Activated naive CD4-positive, alpha-beta T cell treated with anti-CD3 and anti-CD28 coated beads for 36 hours (primary cell): Measurements from ENCODE around the gene KIF5B. TPM values are rescaled to one million over a fixed set of nuclear protein-coding genes. Genes with fewer than 3 reads are reported as not detected.
"Not testable (repeated sequence)": the region's sequence is repeated elsewhere in the genome, so short reads cannot be mapped to it uniquely, and the experiment has no call there.

Experiments
- CTCF ChIA-PET: fragments of 350-600 bp; sonication (Branson Sonifier 250); formaldehyde crosslinking; loops from one replicate; lab custom pipeline; 2021; ENCODE audit warnings: antibody characterized with exemption; lab: Charles Lee
- DNase-seq: peaks from one replicate; pipeline ENCODE4 v3.0.0-alpha.2; 2020
- H3K27ac Mint-ChIP-seq: one replicate; pipeline ENCODE4 v1.8.0; 2021; ENCODE audit warnings: mild to moderate bottlenecking, mixed read lengths
- H3K27me3 Mint-ChIP-seq: one replicate; pipeline ENCODE4 v1.8.0; 2021; ENCODE audit warnings: low read depth, mixed read lengths
- H3K36me3 Mint-ChIP-seq: one replicate; pipeline ENCODE4 v1.8.0; 2021; ENCODE audit warnings: low read depth, mixed read lengths
- H3K4me1 Mint-ChIP-seq: one replicate; pipeline ENCODE4 v1.8.0; 2021; ENCODE audit warnings: low read depth, mixed read lengths
- H3K4me3 Mint-ChIP-seq: one replicate; pipeline ENCODE4 v1.8.0; 2021; ENCODE audit warnings: mild to moderate bottlenecking, moderate library complexity, mixed read lengths
- H3K9me3 Mint-ChIP-seq: one replicate; pipeline ENCODE4 v1.8.0; 2021; ENCODE audit warnings: mixed read lengths
- intact Hi-C: fragments of 100-400 bp; cut with micrococcal nuclease; formaldehyde crosslinking; loops from one replicate; pipeline ENCODE4 v1.15.1; 2023
- total RNA-seq, 2 experiments: library from RNA; stranded (reverse); gene quantifications; one replicate each; pipeline ENCODE4 v1.2.3, GENCODE V29; 2021

KIF5B gene
- total RNA-seq, result 10 to 100 TPM; 64.9 to 67.8 TPM

DNA sequence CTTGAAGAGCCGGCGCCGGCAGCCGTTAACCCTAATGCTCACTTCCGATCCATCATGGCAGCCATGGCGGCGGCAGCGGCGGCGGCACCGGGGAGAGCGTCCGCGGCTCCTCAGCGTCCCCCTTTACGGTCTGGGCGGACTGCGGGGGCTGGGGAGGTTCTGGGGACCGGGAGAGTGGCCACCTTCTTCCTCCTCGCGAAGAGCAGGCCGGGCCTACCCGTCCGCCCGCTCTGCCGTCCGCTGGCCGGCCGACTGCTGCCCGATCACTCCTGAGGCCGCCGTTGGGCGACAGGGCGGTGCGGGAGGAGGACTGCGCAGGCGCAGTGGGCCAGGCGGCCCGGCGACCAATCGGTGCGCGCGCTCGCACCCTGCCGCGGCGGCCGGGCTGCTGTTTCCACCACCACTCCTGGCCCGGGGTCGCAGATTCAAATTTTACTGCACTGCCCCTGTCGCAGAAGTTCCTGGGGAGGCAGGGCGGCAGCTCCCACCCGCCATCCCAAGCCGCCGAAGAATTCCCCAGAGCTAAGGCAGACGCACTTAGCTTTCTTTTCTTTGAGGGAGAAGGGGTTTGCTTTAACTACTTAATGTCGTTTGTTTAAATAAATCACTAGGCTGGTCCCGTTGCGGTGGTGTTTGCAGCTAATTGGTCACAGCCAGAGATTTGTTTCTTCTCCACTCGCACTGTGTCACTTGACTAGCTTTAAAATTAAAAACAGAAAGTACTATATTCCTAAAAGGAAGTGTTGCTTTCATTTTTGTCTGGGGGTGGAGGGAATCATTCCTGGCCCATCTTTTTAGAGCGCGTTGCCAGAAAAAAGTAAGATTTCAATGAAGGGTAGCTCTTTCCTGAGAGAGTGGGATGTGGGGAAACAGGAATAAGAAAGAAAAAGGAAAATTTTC, at the start of gene KIF5B:
Gene KIF5B, minus strand, starts transcription at position 290 of the 900 bp plus-strand sequence. CDS start 452 bp downstream, outside the sequence.
- no peaks in the 10 kb centered on the region for H3K9me3 Mint-ChIP-seq
- intact Hi-C loops, result loop anchor here (1.0 to 5.0 kb wide), 6 partner anchors 128 to 1081 kb away; partner anchors contain the start of genes ARHGAP12, CCDC7 and ITGB1
- DNase-seq, result peak; percentile 84
- H3K36me3 Mint-ChIP-seq, result peaks cover 12% of the 10 kb centered on the region
- H3K27ac Mint-ChIP-seq, result peak within 1 kb of the TSS; percentile 92
- peaks cover 35% of the 10 kb centered on the region for H3K4me1 Mint-ChIP-seq
- H3K4me3 Mint-ChIP-seq, result peak within 1 kb of the TSS; percentile 96
- CTCF ChIA-PET, result interaction anchor here (0.6 kb wide), 1 partner anchor 64 kb away, joined by 3 read pairs; no protein-coding TSS in a partner anchor
- H3K27me3 Mint-ChIP-seq, result no peaks in the 10 kb centered on the region

DNA sequence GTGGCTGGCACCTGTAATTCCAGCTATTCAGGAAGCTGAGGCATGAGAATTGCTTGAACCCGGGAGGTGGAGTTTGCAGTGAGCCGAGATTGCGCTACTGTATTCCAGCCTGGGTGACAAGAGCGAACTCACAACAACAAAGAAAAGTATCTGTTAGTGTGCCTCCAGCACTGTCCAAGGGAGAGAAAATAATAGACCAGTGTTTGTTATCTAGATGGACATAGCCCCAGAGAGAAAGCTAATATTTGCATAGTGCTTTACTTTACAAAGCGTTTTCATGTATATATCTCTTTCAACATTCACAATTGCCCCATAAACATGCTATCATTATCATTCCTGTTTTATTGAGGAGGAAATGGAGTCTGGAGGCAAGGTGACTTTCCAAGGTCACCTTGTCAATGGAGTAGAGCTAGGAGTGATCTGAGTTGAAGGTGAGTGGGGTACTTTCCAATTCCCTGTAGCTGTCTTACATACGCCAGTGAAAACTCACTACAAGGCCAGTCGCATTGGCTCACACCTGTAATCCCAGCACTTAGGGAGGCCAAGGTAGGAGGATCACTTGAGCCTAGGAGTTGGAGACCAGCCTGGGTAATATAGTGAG, 49.7 kb upstream of the KIF5B start:
- H3K9me3 Mint-ChIP-seq, result no peaks in the 10 kb centered on the region
- CTCF ChIA-PET, result no interaction called here
- no peak overlapping the region for H3K4me3 Mint-ChIP-seq
- peaks cover 3% of the 10 kb centered on the region for H3K27me3 Mint-ChIP-seq
- DNase-seq, result no peak
- intact Hi-C loops, result no loop called here
- no peak overlapping the region for H3K27ac Mint-ChIP-seq
- no peaks in the 10 kb centered on the region for H3K4me1 Mint-ChIP-seq
- no peaks in the 10 kb centered on the region for H3K36me3 Mint-ChIP-seq

DNA sequence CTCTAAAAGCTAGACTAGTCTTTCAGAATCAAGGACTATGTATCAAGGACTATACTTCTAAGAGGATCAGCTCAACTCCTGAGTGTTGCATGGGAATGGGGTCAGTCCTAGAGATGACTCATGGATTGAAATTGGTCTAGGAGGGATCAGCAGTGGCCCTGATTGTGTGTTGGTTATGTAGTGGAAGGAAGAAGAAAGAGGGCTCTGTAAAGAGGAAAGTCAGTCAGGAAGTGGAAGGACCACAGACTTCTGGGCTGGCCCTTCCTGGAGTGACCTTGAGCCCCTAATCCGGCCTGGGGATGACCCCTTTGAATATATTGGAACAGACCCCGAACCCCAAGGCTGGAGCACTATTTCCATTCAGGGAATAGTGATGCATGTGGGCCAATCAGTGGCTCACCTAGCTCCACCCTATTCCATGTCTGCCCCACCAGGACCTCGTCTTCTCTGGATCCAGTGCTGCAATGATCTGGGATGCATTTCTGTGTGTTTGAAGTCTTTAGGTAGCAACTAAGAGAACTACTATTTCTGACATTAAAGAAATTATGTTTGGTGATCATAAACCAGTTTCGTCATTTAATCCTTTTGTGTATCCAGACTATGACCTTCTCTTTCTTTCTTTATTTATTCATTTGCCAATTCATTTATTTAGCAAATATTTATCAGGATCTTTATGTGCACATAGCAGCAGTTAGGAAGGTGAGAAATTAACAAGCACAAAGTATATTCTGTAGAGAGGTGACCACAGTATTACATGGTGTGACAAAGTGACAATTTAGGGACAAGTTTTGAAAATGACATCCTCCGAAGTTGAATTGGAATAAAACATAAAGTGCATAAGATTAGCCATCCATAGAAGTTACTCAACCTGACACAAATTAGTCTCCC, 48.6 kb upstream of the KIF5B start:
- no peak for DNase-seq
- H3K9me3 Mint-ChIP-seq, result no peaks in the 10 kb centered on the region
- intact Hi-C loops, result no loop called here
- no peak overlapping the region for H3K4me3 Mint-ChIP-seq
- no peak overlapping the region for H3K27ac Mint-ChIP-seq
- H3K4me1 Mint-ChIP-seq, result no peaks in the 10 kb centered on the region
- H3K27me3 Mint-ChIP-seq, result peaks cover 3% of the 10 kb centered on the region
- CTCF ChIA-PET, result interaction anchor here (1.3 kb wide), 1 partner anchor 14 kb away, joined by 3 read pairs; no protein-coding TSS in a partner anchor
- H3K36me3 Mint-ChIP-seq, result no peaks in the 10 kb centered on the region

DNA sequence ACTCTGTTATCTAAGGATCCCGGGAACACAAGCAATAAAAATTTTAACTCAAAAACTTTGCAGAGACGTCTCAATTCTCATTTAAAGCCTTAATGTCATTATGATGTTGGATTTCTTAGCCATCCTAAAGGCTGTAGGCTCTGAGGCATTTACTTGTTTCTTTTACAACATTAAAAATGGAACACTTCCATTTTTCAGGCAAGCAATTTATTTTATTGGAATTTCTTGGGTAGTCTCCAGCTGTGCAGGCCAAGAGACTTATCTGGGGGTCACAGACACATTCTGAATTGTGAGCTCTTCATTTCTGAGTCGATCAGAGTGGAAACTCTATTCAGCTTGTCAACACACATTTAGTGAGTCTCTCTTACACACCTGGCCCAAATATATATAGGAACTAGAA, 48.0 kb upstream of the KIF5B start:
- DNase-seq, result no peak
- Mint-ChIP-seq H3K9me3 (no peaks in the 10 kb centered on the region), H3K4me3 (no peak overlapping the region), H3K27ac (no peak overlapping the region), H3K36me3 (no peaks in the 10 kb centered on the region), H3K4me1 (no peaks in the 10 kb centered on the region), H3K27me3 (peaks cover 3% of the 10 kb centered on the region)
- intact Hi-C loops, result no loop called here
- CTCF ChIA-PET, result interaction anchor here (1.3 kb wide), 1 partner anchor 14 kb away, joined by 3 read pairs; no protein-coding TSS in a partner anchor

DNA sequence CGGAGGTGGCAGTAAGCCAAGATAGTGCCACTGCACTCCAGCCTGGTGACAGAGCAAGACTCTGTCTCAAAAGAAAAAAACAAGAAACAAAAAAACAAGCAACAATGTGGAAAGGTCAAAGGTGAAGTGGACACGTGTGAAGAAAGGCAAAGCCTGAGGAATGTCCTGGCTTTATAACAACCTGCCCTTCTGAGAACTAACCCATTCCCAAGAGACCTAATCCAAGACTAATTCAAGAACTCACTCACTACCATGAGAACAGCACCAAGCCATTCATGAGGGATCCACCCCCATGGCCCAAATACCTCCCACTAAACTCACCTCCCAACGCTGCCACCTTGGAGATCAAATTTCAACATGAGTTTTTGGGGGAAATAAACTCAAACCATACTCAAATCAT, 47.5 kb upstream of the KIF5B start:
- H3K27ac Mint-ChIP-seq, result no peak overlapping the region
- no peaks in the 10 kb centered on the region for H3K9me3 Mint-ChIP-seq
- H3K27me3 Mint-ChIP-seq, result peaks cover 3% of the 10 kb centered on the region
- CTCF ChIA-PET, result interaction anchor here (1.3 kb wide), 1 partner anchor 13 kb away, joined by 3 read pairs; no protein-coding TSS in a partner anchor
- no peaks in the 10 kb centered on the region for H3K4me1 Mint-ChIP-seq
- DNase-seq, result no peak
- intact Hi-C loops, result no loop called here
- no peak overlapping the region for H3K4me3 Mint-ChIP-seq
- no peaks in the 10 kb centered on the region for H3K36me3 Mint-ChIP-seq

DNA sequence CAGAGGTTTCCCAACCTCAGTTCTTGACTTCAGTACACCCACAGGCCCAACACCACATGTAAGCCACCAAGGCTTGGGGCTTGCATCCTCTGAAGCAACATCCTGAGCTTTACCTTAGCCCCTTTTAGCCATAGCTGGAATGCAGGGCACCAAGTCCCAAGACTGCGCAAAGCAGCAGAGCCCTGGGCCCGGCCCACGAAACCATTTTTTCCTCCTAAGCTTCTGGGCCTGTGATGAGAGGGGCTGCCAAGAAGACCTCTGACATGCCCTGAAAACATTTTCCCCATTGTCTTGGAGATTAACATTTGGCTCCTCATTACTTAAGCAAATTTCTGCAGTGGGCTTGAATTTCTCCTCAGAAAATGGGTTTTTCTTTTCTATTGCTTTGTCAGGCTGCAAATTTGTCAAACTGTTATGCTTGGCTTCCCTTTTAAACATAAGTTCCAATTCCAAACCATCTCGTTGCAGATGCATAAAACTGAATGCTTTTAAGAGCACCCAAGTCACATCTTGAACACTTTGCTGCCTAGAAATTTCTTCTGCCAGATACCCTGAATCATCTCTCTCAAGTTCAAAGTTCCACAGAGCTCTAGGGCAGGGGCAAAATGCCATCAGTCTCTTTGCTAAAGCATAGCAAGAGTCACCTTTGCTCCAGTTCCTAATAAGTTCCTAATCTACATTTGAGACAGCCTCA, 42.5 kb upstream of the KIF5B start:
- DNase-seq, H3K4me1 Mint-ChIP-seq, H3K27me3 Mint-ChIP-seq, H3K27ac Mint-ChIP-seq, H3K9me3 Mint-ChIP-seq, intact Hi-C loops, H3K4me3 Mint-ChIP-seq, CTCF ChIA-PET, H3K36me3 Mint-ChIP-seq: not testable (repeated sequence)

DNA sequence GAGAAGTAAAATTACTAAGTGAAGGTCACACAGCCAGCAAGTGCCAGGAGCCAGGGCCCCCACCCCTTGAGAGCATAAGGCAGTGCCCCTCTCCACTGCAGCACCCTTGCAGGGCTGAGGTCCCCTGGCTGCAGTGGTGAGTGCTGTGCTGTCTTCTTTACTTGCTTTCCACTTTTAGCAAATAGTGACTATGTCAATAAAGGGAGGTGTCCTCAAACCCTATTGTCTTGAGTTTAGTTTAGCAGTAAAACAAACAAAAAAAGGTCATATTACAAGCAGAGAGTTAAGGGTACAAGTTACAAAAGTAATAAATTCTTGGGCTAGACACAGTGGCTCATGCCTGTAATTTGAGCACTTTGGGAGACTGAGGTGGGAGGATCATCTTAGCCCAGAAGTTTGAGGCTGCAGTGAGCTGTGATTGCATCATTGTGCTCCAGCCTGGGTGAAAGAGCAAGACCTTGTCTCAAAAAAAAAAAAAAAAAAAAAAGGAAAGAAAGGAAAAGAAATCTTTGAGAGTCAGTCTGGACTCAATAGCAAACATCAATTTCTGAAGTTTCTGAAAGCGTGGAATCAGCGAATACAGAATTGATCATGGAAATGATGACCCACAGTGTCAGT, 39.0 kb upstream of the KIF5B start:
- Mint-ChIP-seq H3K27me3 (peaks cover 5% of the 10 kb centered on the region), H3K36me3 (no peaks in the 10 kb centered on the region), H3K4me3 (no peak overlapping the region), H3K9me3 (peaks cover 8% of the 10 kb centered on the region), H3K27ac (no peak overlapping the region), H3K4me1 (no peaks in the 10 kb centered on the region)
- DNase-seq, result no peak
- intact Hi-C loops, result no loop called here
- CTCF ChIA-PET, result no interaction called here

DNA sequence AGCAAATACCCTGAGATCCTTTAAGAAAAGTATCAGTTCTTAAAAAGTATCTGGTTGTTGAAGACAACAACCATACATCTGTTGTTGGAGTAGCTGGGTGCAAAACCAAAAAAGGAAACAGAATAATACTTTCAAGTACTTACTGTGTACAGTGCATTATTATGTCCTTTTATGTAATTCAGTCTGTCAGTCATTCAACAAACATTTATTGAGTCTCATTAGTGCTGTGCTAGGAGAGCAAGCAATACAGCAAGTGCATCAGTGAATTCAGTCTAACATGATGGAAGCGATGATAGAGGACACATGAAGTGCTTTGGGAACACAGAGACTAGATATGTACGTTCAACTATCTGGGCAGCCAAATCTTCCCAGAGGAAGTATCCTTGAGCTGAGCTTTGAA, 37.4 kb upstream of the KIF5B start:
- CTCF ChIA-PET, result interaction anchor here (0.6 kb wide), 1 partner anchor 15 kb away, joined by 3 read pairs; no protein-coding TSS in a partner anchor
- no peak for DNase-seq
- Mint-ChIP-seq H3K27me3 (peaks cover 5% of the 10 kb centered on the region), H3K9me3 (peaks cover 8% of the 10 kb centered on the region), H3K4me1 (no peaks in the 10 kb centered on the region), H3K27ac (no peak overlapping the region), H3K4me3 (no peak overlapping the region), H3K36me3 (no peaks in the 10 kb centered on the region)
- intact Hi-C loops, result no loop called here

DNA sequence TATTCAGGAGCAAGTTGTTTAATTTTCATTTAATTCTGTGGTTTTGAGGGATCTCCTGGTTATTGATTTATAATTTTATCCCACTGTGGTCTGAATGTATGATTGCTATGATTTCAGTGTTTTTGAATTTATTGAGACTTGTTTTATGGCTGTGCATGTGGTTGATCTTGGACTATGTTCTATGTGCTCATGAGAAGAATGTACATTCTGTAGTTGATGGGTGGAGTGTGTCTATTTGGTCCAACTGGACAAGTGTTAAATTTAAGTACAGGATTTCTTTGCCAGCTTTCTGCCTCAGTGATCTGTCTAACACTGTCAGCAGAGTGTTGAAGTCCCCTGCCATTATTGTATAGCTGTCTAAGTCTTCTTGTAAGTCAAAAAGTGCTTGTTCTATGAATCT, 34.8 kb upstream of the KIF5B start:
- intact Hi-C loops, result no loop called here
- Mint-ChIP-seq H3K27me3 (peaks cover 5% of the 10 kb centered on the region), H3K36me3 (no peaks in the 10 kb centered on the region), H3K4me1 (no peaks in the 10 kb centered on the region), H3K9me3 (no peaks in the 10 kb centered on the region), H3K4me3 (no peak overlapping the region), H3K27ac (no peak overlapping the region)
- DNase-seq, result no peak
- CTCF ChIA-PET, result interaction anchor here (1.6 kb wide), 1 partner anchor 13 kb away, joined by 3 read pairs; no protein-coding TSS in a partner anchor

DNA sequence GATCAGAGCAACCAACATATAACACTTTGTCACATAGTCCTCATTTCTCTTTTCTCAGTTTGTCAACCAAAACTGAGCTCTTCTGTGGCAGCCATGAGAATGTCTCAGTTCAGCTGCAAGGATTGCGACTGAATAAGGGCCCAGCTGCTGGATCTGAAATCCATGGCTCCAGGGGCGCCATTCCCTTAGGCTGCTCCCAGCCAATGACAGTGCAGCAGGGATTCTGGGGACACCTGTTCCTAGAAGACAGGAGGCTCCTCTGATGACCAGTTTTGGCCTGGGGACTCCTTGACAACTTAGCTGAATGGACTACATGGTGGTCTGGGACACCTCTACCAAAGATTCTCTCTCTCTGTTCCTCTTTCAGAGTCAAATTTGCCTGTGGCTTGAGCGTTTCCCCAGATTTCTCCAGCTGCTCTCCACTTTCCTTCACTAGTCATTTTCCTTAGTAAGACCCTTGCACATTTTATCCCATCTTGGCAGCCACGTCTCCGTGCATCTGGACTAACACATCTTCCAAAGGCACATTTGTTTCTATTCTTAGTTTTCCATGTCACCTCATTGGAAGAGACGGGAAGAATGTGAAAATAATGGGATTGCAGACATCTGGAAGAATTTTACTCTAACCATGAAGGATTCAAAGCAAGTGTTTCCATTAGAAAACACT, 28.1 kb upstream of the KIF5B start:
- intact Hi-C loops, result no loop called here
- H3K9me3 Mint-ChIP-seq, result no peaks in the 10 kb centered on the region
- CTCF ChIA-PET, result no interaction called here
- no peak for DNase-seq
- H3K27ac Mint-ChIP-seq, result no peak overlapping the region
- H3K27me3 Mint-ChIP-seq, result no peaks in the 10 kb centered on the region
- H3K36me3 Mint-ChIP-seq, result no peaks in the 10 kb centered on the region
- H3K4me3 Mint-ChIP-seq, result no peak overlapping the region
- no peaks in the 10 kb centered on the region for H3K4me1 Mint-ChIP-seq
